HG03558 (cell line): ENCODE data around the gene FRRS1L.
"Not testable (repeated sequence)": the region's sequence is repeated elsewhere in the genome, so short reads cannot be mapped to it uniquely, and the experiment has no call there.

Source experiments
- ATAC-seq: cut with Tn5 transposase; IDR thresholded peaks from one replicate; pipeline ENCODE4 v1.9.1; 2021; ENCODE audit warnings: moderate number of reproducible peaks; ENCODE audit not compliant: unreplicated experiment; ENCODE audit errors: extremely low read depth

The FRRS1L gene

GRCh38 chr9:109139851-109140250 lies 27.2 kb downstream of the FRRS1L start:
- no peak for ATAC-seq

- ATAC-seq: no peak
Observed at GRCh38 chr9:109138421-109138820, 28.6 kb downstream of the FRRS1L start.

GRCh38 chr9:109134167-109134578 lies 32.9 kb downstream of the FRRS1L start:
- no peak for ATAC-seq

GRCh38 chr9:109133533-109133932 lies 33.5 kb downstream of the FRRS1L start:
- ATAC-seq: no peak

- no peak for ATAC-seq
Observed at GRCh38 chr9:109132567-109133021, 34.5 kb downstream of the FRRS1L start.

GRCh38 chr9:109129470-109130197 lies 37.4 kb downstream of the FRRS1L start:
- ATAC-seq: no peak

- ATAC-seq: not testable (repeated sequence)
Observed at GRCh38 chr9:109126671-109127070, 40.4 kb downstream of the FRRS1L start.

GRCh38 chr9:109124121-109124520 lies 42.9 kb downstream of the FRRS1L start:
- no peak for ATAC-seq

GRCh38 chr9:109122726-109123621 lies 44.1 kb downstream of the FRRS1L start:
- ATAC-seq: no peak

- no peak for ATAC-seq
Observed at GRCh38 chr9:109121232-109121796, 45.7 kb downstream of the FRRS1L start.

GRCh38 chr9:109120204-109120789 lies 46.8 kb downstream of the FRRS1L start:
- ATAC-seq: no peak

GRCh38 chr9:109119439-109120203 lies 47.4 kb downstream of the FRRS1L start, which contains the start of gene TMEM245:
TSS of gene TMEM245 (minus strand) at chr9:109119947. CDS start at chr9:109119913, 34 bp downstream.
- ATAC-seq: peak; percentile 74

- ATAC-seq: no peak
Observed at GRCh38 chr9:109118808-109119438, 48.1 kb downstream of the FRRS1L start.

- no peak for ATAC-seq
Observed at GRCh38 chr9:109117856-109118807, 48.9 kb downstream of the FRRS1L start.

GRCh38 chr9:109115931-109116526 lies 51.0 kb downstream of the FRRS1L start:
- ATAC-seq: no peak

GRCh38 chr9:109114670-109115069 lies 52.4 kb downstream of the FRRS1L start:
- no peak for ATAC-seq

GRCh38 chr9:109113892-109114609 lies 53.0 kb downstream of the FRRS1L start:
- no peak for ATAC-seq
